NOMO-1 (cell line): ENCODE data around the gene ST14.
A peak's percentile ranks its signal among the peaks of the same experiment; 100 is the strongest.

Source experiments
- DNase-seq, 2 experiments: peaks; one replicate each; lab custom pipeline; 2025; ENCODE audit not compliant: unreplicated experiment in 2 of 2; lab: John Stamatoyannopoulos, UW

The ST14 gene

GRCh38 chr11:130133716-130134115 lies 25.9 kb upstream of the ST14 start:
- no peak for DNase-seq

- DNase-seq, result no peak
Measured at GRCh38 chr11:130136107-130136506, 23.5 kb upstream of the ST14 start.

GRCh38 chr11:130137999-130138398 lies 21.6 kb upstream of the ST14 start:
- no peak for DNase-seq

GRCh38 chr11:130139401-130139800 lies 20.2 kb upstream of the ST14 start:
- DNase-seq, result no peak

GRCh38 chr11:130141561-130142341 lies 17.8 kb upstream of the ST14 start:
- no peak for DNase-seq

GRCh38 chr11:130144141-130144540 lies 15.4 kb upstream of the ST14 start:
- DNase-seq, result no peak

GRCh38 chr11:130144861-130145281 lies 14.7 kb upstream of the ST14 start:
- DNase-seq, result no peak

GRCh38 chr11:130145311-130145812 lies 14.2 kb upstream of the ST14 start:
- DNase-seq, result no peak

- no peak for DNase-seq
Measured at GRCh38 chr11:130145975-130146776, 13.4 kb upstream of the ST14 start.

GRCh38 chr11:130146796-130147195 lies 12.8 kb upstream of the ST14 start:
- peak; percentile 89 to 97 for DNase-seq

GRCh38 chr11:130148796-130149326 lies 10.7 kb upstream of the ST14 start:
- no peak for DNase-seq

GRCh38 chr11:130150790-130151189 lies 8.8 kb upstream of the ST14 start:
- no peak for DNase-seq

GRCh38 chr11:130151196-130151595 lies 8.4 kb upstream of the ST14 start:
- DNase-seq, result no peak

GRCh38 chr11:130156108-130157022 lies 3.2 kb upstream of the ST14 start:
- peak in 1 of 2 experiments; percentile 22 for DNase-seq

GRCh38 chr11:130157101-130157500 lies 2.5 kb upstream of the ST14 start:
- no peak for DNase-seq

GRCh38 chr11:130157840-130158239 lies 1.7 kb upstream of the ST14 start:
- DNase-seq, result no peak

- no peak for DNase-seq
Measured at GRCh38 chr11:130159139-130159538, 443 bp upstream of the ST14 start.

GRCh38 chr11:130160498-130161155 lies 1.0 kb downstream of the ST14 start:
- peak; percentile 46 to 67 for DNase-seq

- DNase-seq, result no peak
Measured at GRCh38 chr11:130161441-130162145, 2.0 kb downstream of the ST14 start.
